SU-DHL-6 (cell line): ENCODE results near the gene STK11.

Experiments used
- H2AFZ ChIP-seq: fragments of 200-600 bp; sonication (generic); 2 replicates; pipeline ENCODE4 v1.6.1; 2014; ENCODE audit warnings: low read depth, mild to moderate bottlenecking, moderate library complexity, mixed read lengths, antibody characterized with exemption, low read length; ENCODE audit not compliant: severe bottlenecking
- H3F3A ChIP-seq: fragments of 200-600 bp; shearing (Covaris generic); 2 replicates; pipeline ENCODE4 v1.6.0; 2016; ENCODE audit warnings: antibody characterized with exemption, mild to moderate bottlenecking; ENCODE audit not compliant: insufficient read depth
- H3K27ac ChIP-seq: fragments of 200-600 bp; sonication (generic); 2 replicates; pipeline ENCODE4 v1.5.1; 2016; ENCODE audit warnings: low read depth, mild to moderate bottlenecking, low read length, moderate library complexity, mixed read lengths
- H3K27me3 ChIP-seq: fragments of 200-600 bp; sonication (generic), shearing (Covaris generic); 2 replicates; pipeline ENCODE4 v1.6.0; 2014; ENCODE audit warnings: mild to moderate bottlenecking, low read length
- H3K36me3 ChIP-seq: fragments of 200-600 bp; sonication (generic); 2 replicates; pipeline ENCODE4 v1.6.1; 2014; ENCODE audit warnings: mild to moderate bottlenecking, low read length, mixed read lengths
- H3K4me2 ChIP-seq: fragments of 300-600, 200-600 bp; shearing (Covaris generic), sonication (generic); 2 replicates; pipeline ENCODE4 v1.6.0; 2014; ENCODE audit warnings: low read length, low read depth, mild to moderate bottlenecking; ENCODE audit not compliant: poor library complexity, severe bottlenecking
- H3K4me3 ChIP-seq: fragments of 200-600 bp; sonication (generic); 2 replicates; pipeline ENCODE4 v1.5.1; 2014; ENCODE audit warnings: antibody characterized with exemption, low read length, mild to moderate bottlenecking, mixed read lengths; ENCODE audit not compliant: insufficient read depth, poor library complexity, severe bottlenecking
- H3K79me2 ChIP-seq: fragments of 200-600 bp; sonication (generic); 2 replicates; pipeline ENCODE4 v1.6.1; 2014; ENCODE audit warnings: mild to moderate bottlenecking, low read length, moderate library complexity; ENCODE audit not compliant: insufficient read depth
- H3K9ac ChIP-seq: fragments of 200-600 bp; sonication (generic); 2 replicates; pipeline ENCODE4 v1.7.0; 2014; ENCODE audit warnings: mild to moderate bottlenecking, low read length
- H3K9me2 ChIP-seq: fragments of 200-600 bp; sonication (generic); replicated peaks from 2 replicates; pipeline ENCODE4 v1.6.1; 2014; ENCODE audit warnings: low read length; ENCODE audit not compliant: insufficient read depth
- H3K9me3 ChIP-seq: fragments of 200-600 bp; sonication (generic); 2 replicates; pipeline ENCODE4 v1.6.1; 2014; ENCODE audit warnings: low read length, mixed read lengths; ENCODE audit not compliant: insufficient read depth
- H4K20me1 ChIP-seq: fragments of 200-600 bp; sonication (generic); 2 replicates; pipeline ENCODE4 v1.6.1; 2014; ENCODE audit warnings: low read depth, mild to moderate bottlenecking, antibody characterized with exemption, low read length, moderate library complexity, mixed read lengths
- EZH2phosphoT487 ChIP-seq: fragments of 200-600 bp; sonication (generic), shearing (Covaris generic); conservative IDR thresholded peaks from 2 replicates; pipeline ENCODE4 v1.6.1; 2018; ENCODE audit warnings: mild to moderate bottlenecking, antibody characterized with exemption, low read length, moderate library complexity, mixed read lengths
- TF ChIP-seq, protein P1 (sequence below): fragments of 200-600 bp; sonication (generic); IDR thresholded peaks from one replicate; pipeline ENCODE4 v1.5.1; 2017; ENCODE audit warnings: antibody characterized with exemption, mild to moderate bottlenecking, low read length, moderate library complexity; ENCODE audit not compliant: insufficient read depth, poor library complexity, severe bottlenecking

The STK11 gene

DNA sequence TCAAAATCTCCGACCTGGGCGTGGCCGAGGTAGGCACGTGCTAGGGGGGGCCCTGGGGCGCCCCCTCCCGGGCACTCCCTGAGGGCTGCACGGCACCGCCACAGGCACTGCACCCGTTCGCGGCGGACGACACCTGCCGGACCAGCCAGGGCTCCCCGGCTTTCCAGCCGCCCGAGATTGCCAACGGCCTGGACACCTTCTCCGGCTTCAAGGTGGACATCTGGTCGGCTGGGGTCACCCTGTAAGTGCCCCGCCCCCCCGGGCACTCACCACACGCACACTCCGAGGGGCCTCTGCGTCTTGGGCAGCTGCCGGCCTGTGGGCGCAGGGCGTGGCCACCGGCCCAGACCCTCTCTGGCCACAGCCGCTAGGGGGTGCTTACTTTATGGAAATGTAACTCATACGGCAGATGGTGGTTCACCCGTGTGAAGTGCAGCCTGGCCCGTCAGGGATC lies 14.9 kb downstream of the STK11 start:
- Histone ChIP-seq H4K20me1 (no peaks in the 10 kb centered on the region), H3K79me2 (0 out of 2 replicates have a peak, but pooled peaks cover under 1% of the 10 kb centered on the region), H3K27ac (no peak overlapping the region), H3K9me2 (no peaks in the 10 kb centered on the region), H3K9ac (no peak overlapping the region), H2AFZ (no peak overlapping the region), H3K9me3 (no peaks in the 10 kb centered on the region), H3K27me3 (no peaks in the 10 kb centered on the region), H3K4me3 (no peak overlapping the region), H3K36me3 (no peaks in the 10 kb centered on the region), H3F3A (no peaks in the 10 kb centered on the region), H3K4me2 (no peak overlapping the region)
- TF ChIP-seq, protein P1, sequence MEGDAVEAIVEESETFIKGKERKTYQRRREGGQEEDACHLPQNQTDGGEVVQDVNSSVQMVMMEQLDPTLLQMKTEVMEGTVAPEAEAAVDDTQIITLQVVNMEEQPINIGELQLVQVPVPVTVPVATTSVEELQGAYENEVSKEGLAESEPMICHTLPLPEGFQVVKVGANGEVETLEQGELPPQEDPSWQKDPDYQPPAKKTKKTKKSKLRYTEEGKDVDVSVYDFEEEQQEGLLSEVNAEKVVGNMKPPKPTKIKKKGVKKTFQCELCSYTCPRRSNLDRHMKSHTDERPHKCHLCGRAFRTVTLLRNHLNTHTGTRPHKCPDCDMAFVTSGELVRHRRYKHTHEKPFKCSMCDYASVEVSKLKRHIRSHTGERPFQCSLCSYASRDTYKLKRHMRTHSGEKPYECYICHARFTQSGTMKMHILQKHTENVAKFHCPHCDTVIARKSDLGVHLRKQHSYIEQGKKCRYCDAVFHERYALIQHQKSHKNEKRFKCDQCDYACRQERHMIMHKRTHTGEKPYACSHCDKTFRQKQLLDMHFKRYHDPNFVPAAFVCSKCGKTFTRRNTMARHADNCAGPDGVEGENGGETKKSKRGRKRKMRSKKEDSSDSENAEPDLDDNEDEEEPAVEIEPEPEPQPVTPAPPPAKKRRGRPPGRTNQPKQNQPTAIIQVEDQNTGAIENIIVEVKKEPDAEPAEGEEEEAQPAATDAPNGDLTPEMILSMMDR = peak; percentile 45
- TF ChIP-seq EZH2phosphoT487 = no peak

GRCh38 chr19:1220976-1221903 lies 15.7 kb downstream of the STK11 start:
- Histone ChIP-seq H3K9me2 (no peaks in the 10 kb centered on the region), H4K20me1 (no peaks in the 10 kb centered on the region), H3K4me2 (no peak overlapping the region), H3K9ac (no peak overlapping the region), H3K36me3 (no peaks in the 10 kb centered on the region), H3K9me3 (no peaks in the 10 kb centered on the region), H3K27me3 (no peaks in the 10 kb centered on the region), H3K27ac (no peak overlapping the region), H3F3A (no peaks in the 10 kb centered on the region), H3K4me3 (no peak overlapping the region), H3K79me2 (no peaks in the 10 kb centered on the region), H2AFZ (no peak overlapping the region)
- no peak for TF ChIP-seq EZH2phosphoT487
- TF ChIP-seq, protein P1 = peak; percentile 18

DNA sequence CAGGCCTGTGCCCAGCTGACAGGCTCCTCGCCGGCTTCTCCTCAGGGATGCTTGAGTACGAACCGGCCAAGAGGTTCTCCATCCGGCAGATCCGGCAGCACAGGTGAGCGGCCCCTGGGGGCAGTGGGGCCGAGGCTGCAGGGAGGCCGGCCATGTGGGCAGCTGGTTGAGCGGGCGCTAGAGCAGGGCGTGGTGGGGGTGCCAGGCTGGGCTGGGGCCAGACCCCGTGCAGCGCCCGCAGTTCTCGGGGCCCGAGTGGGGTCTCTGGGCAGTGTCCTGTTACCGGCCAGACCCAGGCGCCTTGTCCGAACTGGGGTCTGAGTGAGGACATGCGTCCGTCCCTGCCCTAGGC lies 16.3 kb downstream of the STK11 start:
- H3K9me3 ChIP-seq = no peaks in the 10 kb centered on the region
- H4K20me1 ChIP-seq = no peaks in the 10 kb centered on the region
- no peaks in the 10 kb centered on the region for H3K79me2 ChIP-seq

More for the DNA sequence above, 16.3 kb downstream of the STK11 start:
- Histone ChIP-seq H3K4me2 (no peak overlapping the region), H3K9ac (no peak overlapping the region), H3K27me3 (no peaks in the 10 kb centered on the region), H3K4me3 (no peak overlapping the region), H2AFZ (no peak overlapping the region), H3K9me2 (no peaks in the 10 kb centered on the region), H3K36me3 (no peaks in the 10 kb centered on the region), H3K27ac (no peak overlapping the region), H3F3A (no peaks in the 10 kb centered on the region)
- TF ChIP-seq, protein P1 = no peak
- TF ChIP-seq EZH2phosphoT487 = no peak
